Spleen (tissue), 11 donors: ENCODE measurements around the gene KATNAL1. TPM values are rescaled to one million over a fixed set of nuclear protein-coding genes. Genes with fewer than 3 reads are reported as not detected.

ENCODE experiments used
- DNase-seq: peaks from one replicate; pipeline ENCODE4 v3.0.0-alpha.2; 2020
- H3K27ac ChIP-seq, 8 donors: fragments of 200-600 bp; sonication (generic) in 7 of 8; 1 replicate in 4 of 8; 2 replicates in 4 of 8; pipeline versions ENCODE4 v1.5.0 to v1.8.0; 2016 to 2021; ENCODE audit warnings: inconsistent platforms in 4 of 8, mild to moderate bottlenecking in 4 of 8, moderate library complexity in 1 of 8
- H3K27me3 ChIP-seq, 7 donors: fragments of 200-600 bp; sonication (generic) in 6 of 7; replicated peaks in 1 of 7; 1 replicate in 4 of 7; 2 replicates in 3 of 7; pipeline versions ENCODE4 v1.5.0 to v1.8.0; 2016 to 2021; ENCODE audit warnings: inconsistent platforms in 3 of 7, mild to moderate bottlenecking in 1 of 7
- H3K36me3 ChIP-seq, 6 donors: fragments of 200-600 bp; sonication (generic) in 5 of 6; 1 replicate in 4 of 6; 2 replicates in 2 of 6; pipeline versions ENCODE4 v1.5.0 to v1.8.0; 2016 to 2021; ENCODE audit warnings: inconsistent platforms in 2 of 6
- H3K4me1 ChIP-seq, 6 donors: fragments of 200-600 bp; sonication (generic) in 5 of 6; 1 replicate in 3 of 6; 2 replicates in 3 of 6; pipeline versions ENCODE4 v1.5.0 to v1.8.0; 2016 to 2021; ENCODE audit warnings: inconsistent platforms in 3 of 6
- H3K4me3 ChIP-seq, 8 donors: fragments of 200-600 bp; sonication (generic) in 7 of 8; 1 replicate in 4 of 8; 2 replicates in 4 of 8; pipeline versions ENCODE4 v1.5.0 to v1.8.0; 2016 to 2021; ENCODE audit warnings: inconsistent platforms in 4 of 8, mild to moderate bottlenecking in 4 of 8, moderate library complexity in 2 of 8
- H3K9me3 ChIP-seq, 8 donors: fragments of 200-600 bp; sonication (generic) in 7 of 8; 1 replicate in 4 of 8; 2 replicates in 4 of 8; pipeline versions ENCODE4 v1.5.0 to v1.8.0; 2016 to 2021; ENCODE audit warnings: inconsistent platforms in 4 of 8
- POLR2A ChIP-seq, 3 donors: fragments of 450-650 bp; IDR thresholded peaks; one replicate each; pipeline ENCODE4 v1.5.1; 2017; ENCODE audit warnings: antibody characterized with exemption in 3 of 3, mild to moderate bottlenecking in 1 of 3
- POLR2AphosphoS5 ChIP-seq, 3 donors: sonication (generic); formaldehyde crosslinking; IDR thresholded peaks; one replicate each; pipeline ENCODE4 v1.5.1; 2017; ENCODE audit warnings: antibody characterized with exemption in 3 of 3
- WGBS, 5 donors: extraction: QIAGEN DNeasy Blood & Tissue Kit in 3 of 5; methylation state at CpG; one replicate each; pipeline versions ENCODE4 v1.1.5 to v1.1.7; 2013 to 2018; 5-methylcytosine and 5-hydroxymethylcytosine counted together
- intact Hi-C: fragments of 100-400 bp; cut with DNase I; formaldehyde crosslinking; loops from one replicate; pipeline ENCODE4 v1.15.0; 2023; ENCODE audit warnings: low total_unique reads
- polyA plus RNA-seq, 3 donors: library from polyadenylated mRNA; stranded (reverse); fragments of 200-250 nt; gene quantifications; one replicate each; pipeline ENCODE4 v1.2.1, GENCODE V29; 2013
- total RNA-seq, 7 donors: library from RNA; depleted of rRNA in 3 of 7; stranded (reverse); fragments of >200 nt in 3 of 7; fragmentation: NEBNext Ultra II Directional in 4 of 7; extraction: Animal tissue kit (Norgen Biotek cat#: 25700) in 4 of 7; gene quantifications; one replicate each; pipeline versions ENCODE4 v1.1.0 to v1.2.1, GENCODE V29; 2016 to 2021
- TF ChIP-seq, protein P1 (sequence below), 11 experiments: fragments of 200-600 bp in 7 of 11; fragments of 450-650 bp in 4 of 11; sonication (generic) in 4 of 11; IDR thresholded peaks in 8 of 11; conservative IDR thresholded peaks in 3 of 11; 1 replicate in 7 of 11; 2 replicates in 4 of 11; pipeline versions ENCODE4 v1.4.0 to v1.8.0; 2016 to 2021; ENCODE audit warnings: antibody characterized with exemption in 11 of 11, inconsistent platforms in 4 of 11, mild to moderate bottlenecking in 1 of 11
- donor health status: healthy with polysubstance abuse.
- donor health status: DM: no; HTN: no; CAD: no; lungs with moderate emphysema.
- donor health status: DM: no; HTN: no; CAD: no.
- donor health status: Bipolar disorder and iron deficiency.
- donor health status: healthy.
- donor health status: DM: no; HTN: no; CAD: no.
- donor health status: DM: yes; HTN: yes; CAD: no.

The KATNAL1 gene
- total and polyA plus RNA-seq, 10 donors: 0.78 to 17.6 (median 9.5) TPM

DNA sequence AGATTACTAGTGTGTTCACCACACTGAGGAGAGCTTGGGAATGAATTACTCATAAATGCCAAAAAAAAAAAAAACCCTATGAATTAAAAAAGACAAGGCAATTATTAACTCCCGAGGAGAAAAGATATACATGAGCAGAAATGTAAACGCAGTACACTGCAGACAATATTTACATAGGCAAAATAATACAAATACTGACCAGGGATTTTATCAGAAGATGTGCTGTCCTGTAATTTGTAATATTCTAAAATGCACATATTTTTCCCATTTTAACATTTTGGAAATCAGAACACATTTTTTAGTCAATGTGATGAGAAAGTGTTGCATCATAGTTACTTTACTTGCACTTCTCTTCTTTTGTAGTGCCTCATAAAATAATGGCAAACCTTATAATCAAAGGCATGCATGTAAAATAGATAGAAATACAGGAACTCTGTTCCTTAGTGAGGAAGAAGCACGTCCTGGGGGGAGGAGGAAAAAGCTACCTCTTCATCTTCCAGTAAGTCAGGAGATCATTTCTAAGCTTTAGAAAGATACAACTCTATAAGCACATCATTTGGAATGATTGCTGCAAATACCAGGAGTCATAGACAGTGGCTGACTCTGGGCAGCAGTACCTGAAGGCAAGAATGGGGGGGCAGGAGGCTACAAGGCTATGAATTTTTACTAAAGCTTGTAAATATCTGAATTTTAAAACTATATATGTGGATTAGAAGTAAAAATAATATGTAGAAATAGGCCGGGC is 46.3 kb upstream of the KATNAL1 start:
- H3K27ac ChIP-seq: no peak overlapping the region
- intact Hi-C loops: loop anchor here (10.0 kb wide), 1 partner anchor 101 kb away; no protein-coding TSS in a partner anchor
- no peaks in the 10 kb centered on the region for H3K27me3 ChIP-seq
- H3K4me1 ChIP-seq: peaks cover 6 to 24% (median 14%) of the 10 kb centered on the region in 6 donors
- peaks cover 0 to 24% (median 0%) of the 10 kb centered on the region in 6 donors for H3K36me3 ChIP-seq
- WGBS, 5 donors: 80 to 89% (median 85%) methylated on average over 4 of the region's 4 CpGs
- H3K4me3 ChIP-seq: no peak overlapping the region
- peaks cover 0 to 17% (median 14%) of the 10 kb centered on the region in 8 donors for H3K9me3 ChIP-seq
- no peak for DNase-seq
- TF ChIP-seq, protein P1, sequence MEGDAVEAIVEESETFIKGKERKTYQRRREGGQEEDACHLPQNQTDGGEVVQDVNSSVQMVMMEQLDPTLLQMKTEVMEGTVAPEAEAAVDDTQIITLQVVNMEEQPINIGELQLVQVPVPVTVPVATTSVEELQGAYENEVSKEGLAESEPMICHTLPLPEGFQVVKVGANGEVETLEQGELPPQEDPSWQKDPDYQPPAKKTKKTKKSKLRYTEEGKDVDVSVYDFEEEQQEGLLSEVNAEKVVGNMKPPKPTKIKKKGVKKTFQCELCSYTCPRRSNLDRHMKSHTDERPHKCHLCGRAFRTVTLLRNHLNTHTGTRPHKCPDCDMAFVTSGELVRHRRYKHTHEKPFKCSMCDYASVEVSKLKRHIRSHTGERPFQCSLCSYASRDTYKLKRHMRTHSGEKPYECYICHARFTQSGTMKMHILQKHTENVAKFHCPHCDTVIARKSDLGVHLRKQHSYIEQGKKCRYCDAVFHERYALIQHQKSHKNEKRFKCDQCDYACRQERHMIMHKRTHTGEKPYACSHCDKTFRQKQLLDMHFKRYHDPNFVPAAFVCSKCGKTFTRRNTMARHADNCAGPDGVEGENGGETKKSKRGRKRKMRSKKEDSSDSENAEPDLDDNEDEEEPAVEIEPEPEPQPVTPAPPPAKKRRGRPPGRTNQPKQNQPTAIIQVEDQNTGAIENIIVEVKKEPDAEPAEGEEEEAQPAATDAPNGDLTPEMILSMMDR (IDR thresholded peaks at IDR 0.05 in 8 of 11, conservative IDR thresholded peaks at IDR 0.05 in 3 of 11): no peak
- TF ChIP-seq POLR2AphosphoS5 (IDR thresholded peaks at IDR 0.05) (no peak), POLR2A (IDR thresholded peaks at IDR 0.05) (no peak)

DNA sequence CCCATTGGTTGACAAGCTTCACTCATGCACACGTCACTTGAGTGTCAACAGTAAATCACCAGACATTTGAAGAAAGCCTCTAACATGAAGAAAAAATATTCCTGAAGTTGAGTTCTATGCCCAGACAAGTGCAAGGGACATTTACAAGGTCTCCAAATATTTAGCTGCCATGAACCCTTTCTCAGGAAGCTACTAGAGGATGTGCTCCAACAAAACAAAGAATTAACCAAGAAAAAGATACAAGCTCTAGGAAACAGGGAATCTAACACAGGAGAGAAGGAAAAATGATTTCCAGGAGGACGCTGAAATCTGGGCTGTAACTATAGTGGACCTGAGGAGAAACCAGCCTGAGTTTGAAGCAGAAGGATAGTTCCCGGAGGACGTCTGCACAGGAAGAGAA is 45.7 kb upstream of the KATNAL1 start:
- Histone ChIP-seq H3K36me3 (peaks cover 0 to 24% (median 0%) of the 10 kb centered on the region in 6 donors), H3K4me1 (peaks cover 6 to 24% (median 14%) of the 10 kb centered on the region in 6 donors), H3K27ac (no peak overlapping the region), H3K9me3 (peaks cover 0 to 17% (median 14%) of the 10 kb centered on the region in 8 donors), H3K4me3 (no peak overlapping the region), H3K27me3 (no peaks in the 10 kb centered on the region)
- WGBS, 5 donors: 92 to 97% (median 96%) methylated on average over 4 of the region's 4 CpGs
- intact Hi-C loops: loop anchor here (10.0 kb wide), 1 partner anchor 102 kb away; no protein-coding TSS in a partner anchor
- DNase-seq: no peak
- TF ChIP-seq POLR2AphosphoS5 (IDR thresholded peaks at IDR 0.05) (no peak), POLR2A (IDR thresholded peaks at IDR 0.05) (no peak)
- TF ChIP-seq, protein P1 (IDR thresholded peaks at IDR 0.05 in 8 of 11, conservative IDR thresholded peaks at IDR 0.05 in 3 of 11): no peak

DNA sequence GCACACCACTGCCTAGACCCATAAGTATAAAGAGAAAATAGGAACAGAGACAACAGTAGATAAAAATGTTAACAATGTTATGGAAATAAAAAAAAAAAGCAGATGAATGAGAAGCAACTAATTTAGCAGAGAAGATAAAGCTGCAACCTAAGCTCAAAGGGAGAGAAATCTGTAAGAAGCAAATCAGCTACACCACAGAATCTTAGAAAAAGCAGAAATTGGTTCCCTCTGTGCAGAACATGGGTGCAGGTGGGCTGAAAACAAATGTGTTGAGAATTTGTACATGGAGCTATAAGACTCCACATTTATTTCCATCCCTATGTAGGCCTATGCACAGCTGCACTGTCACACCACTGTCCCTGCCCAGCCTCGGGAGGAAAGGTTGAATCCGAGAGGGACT is 44.8 kb upstream of the KATNAL1 start:
- intact Hi-C loops: loop anchor here (10.0 kb wide), 1 partner anchor 103 kb away; no protein-coding TSS in a partner anchor
- Histone ChIP-seq H3K27me3 (no peaks in the 10 kb centered on the region), H3K27ac (no peak overlapping the region), H3K4me1 (peaks cover 6 to 32% (median 16%) of the 10 kb centered on the region in 6 donors), H3K9me3 (peaks cover 0 to 17% (median 14%) of the 10 kb centered on the region in 8 donors), H3K36me3 (peaks cover 0 to 18% (median 0%) of the 10 kb centered on the region in 6 donors), H3K4me3 (no peak overlapping the region)
- WGBS, 5 donors: 82 to 91% (median 86%) methylated on average over 2 of the region's 2 CpGs
- no peak for DNase-seq
- TF ChIP-seq POLR2AphosphoS5 (IDR thresholded peaks at IDR 0.05) (no peak), POLR2A (IDR thresholded peaks at IDR 0.05) (no peak)
- TF ChIP-seq, protein P1 (IDR thresholded peaks at IDR 0.05 in 8 of 11, conservative IDR thresholded peaks at IDR 0.05 in 3 of 11): no peak

DNA sequence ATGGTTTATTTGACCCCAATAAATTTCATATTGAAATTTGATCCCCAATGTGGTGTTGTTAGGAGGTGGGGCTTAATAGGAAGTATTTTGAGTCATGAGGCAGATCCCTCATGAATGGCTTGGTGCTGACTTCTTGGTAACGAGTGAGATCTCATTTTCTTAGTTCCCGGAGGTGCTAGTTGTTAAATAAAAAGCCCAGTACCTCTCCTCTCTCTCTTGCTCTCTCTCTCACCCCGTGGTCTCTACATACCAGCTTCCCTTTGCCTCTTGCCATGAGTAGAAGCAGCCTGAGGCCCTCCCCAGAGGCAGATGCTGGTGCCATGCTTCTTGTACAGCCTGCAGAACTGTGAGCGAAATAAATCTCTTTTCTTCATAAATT is 39.4 kb upstream of the KATNAL1 start:
- Histone ChIP-seq H3K9me3 (no peaks in the 10 kb centered on the region), H3K36me3 (peaks cover 0 to 4% (median 0%) of the 10 kb centered on the region in 6 donors), H3K27me3 (no peaks in the 10 kb centered on the region), H3K4me1 (peaks cover 0 to 43% (median 21%) of the 10 kb centered on the region in 6 donors), H3K27ac (peak overlapping the region in 4 of 8 donors; percentile 31 to 75 (median 55)), H3K4me3 (peak overlapping the region in 1 of 8 donors; percentile 29)
- no peak for TF ChIP-seq POLR2A (IDR thresholded peaks at IDR 0.05)
- TF ChIP-seq, protein P1 (IDR thresholded peaks at IDR 0.05 in 8 of 11, conservative IDR thresholded peaks at IDR 0.05 in 3 of 11): no peak
- WGBS, 5 donors: 51 to 74% (median 63%) methylated on average over 4 of the region's 4 CpGs
- peak; percentile 18 for DNase-seq
- intact Hi-C loops: no loop called here
